SK-N-SH (cell line): ENCODE data around the gene RBM4B.

Experiments
- CTCF ChIP-seq: fragments of 200-600 bp; sonication (generic); IDR thresholded peaks from 2 replicates; pipeline ENCODE4 v1.6.1; 2017; ENCODE audit warnings: antibody characterized with exemption, mild to moderate bottlenecking, moderate library complexity
- FOSL2 ChIP-seq: IDR thresholded peaks from 2 replicates; pipeline ENCODE4 v1.4.0; 2012; ENCODE audit warnings: low read depth, mild to moderate bottlenecking, moderate library complexity, borderline replicate concordance
- FOXM1 ChIP-seq: IDR thresholded peaks from 2 replicates; pipeline ENCODE4 v1.4.0; 2012; ENCODE audit warnings: low read depth, mild to moderate bottlenecking
- GATA2 ChIP-seq: sonication (generic); formaldehyde crosslinking; IDR thresholded peaks from 2 replicates; pipeline ENCODE4 v1.5.0; 2020; ENCODE audit warnings: mild to moderate bottlenecking, missing genetic modification reagents
- MAX ChIP-seq: IDR thresholded peaks from 2 replicates; pipeline ENCODE4 v1.4.0; 2012; ENCODE audit warnings: low read depth
- POLR2AphosphoS5 ChIP-seq: IDR thresholded peaks from 2 replicates; pipeline ENCODE4 v1.6.1; 2012; ENCODE audit warnings: low read depth, low read length
- RAD21 ChIP-seq: IDR thresholded peaks from 2 replicates; pipeline ENCODE4 v1.6.1; 2012; ENCODE audit warnings: mild to moderate bottlenecking, low read length
- SMC3 ChIP-seq: IDR thresholded peaks from 2 replicates; pipeline ENCODE4 v1.6.1; 2012; ENCODE audit warnings: low read depth, low read length, improper control_type of control experiment

GRCh38 chr11:66706989-66707388 lies 29.3 kb upstream of the RBM4B start:
- TF ChIP-seq MAX = no peak
- TF ChIP-seq CTCF = no peak
- TF ChIP-seq FOSL2 = no peak
- TF ChIP-seq GATA2 (CRISPR knock-in tag) = no peak
- no peak for TF ChIP-seq SMC3
- no peak for TF ChIP-seq RAD21
- no peak for TF ChIP-seq POLR2AphosphoS5
- no peak for TF ChIP-seq FOXM1
